ENCODE results near the gene NARF.

NARF gene

GRCh38 chr17:82479602-82480001, 21.1 kb downstream of the NARF start:
- DNase-seq = no peak

GRCh38 chr17:82480318-82480717, 21.8 kb downstream of the NARF start:
- DNase-seq = no peak

- DNase-seq = no peak
These were observed 24.7 kb downstream of the NARF start for GRCh38 chr17:82483204-82483660.

GRCh38 chr17:82483836-82484235, 25.3 kb downstream of the NARF start:
- DNase-seq = no peak

- no peak for DNase-seq
These were observed 27.9 kb downstream of the NARF start for GRCh38 chr17:82486231-82487094.

- no peak for DNase-seq
These were observed 29.4 kb downstream of the NARF start for GRCh38 chr17:82487910-82488309.

GRCh38 chr17:82489117-82489516, 30.6 kb downstream of the NARF start:
- DNase-seq = no peak

- DNase-seq = no peak
These were observed 31.4 kb downstream of the NARF start for GRCh38 chr17:82489851-82490511.

- no peak for DNase-seq
These were observed 32.1 kb downstream of the NARF start for GRCh38 chr17:82490512-82491195.

- DNase-seq = no peak
These were observed 32.6 kb downstream of the NARF start for GRCh38 chr17:82491196-82491530.

GRCh38 chr17:82491533-82491932, 33.0 kb downstream of the NARF start:
- no peak for DNase-seq

GRCh38 chr17:82492643-82493225, 34.2 kb downstream of the NARF start:
- no peak for DNase-seq

- no peak for DNase-seq
These were observed 34.8 kb downstream of the NARF start for GRCh38 chr17:82493226-82493781.

- peak; percentile 83 for DNase-seq
These were observed 35.9 kb downstream of the NARF start for GRCh38 chr17:82494236-82495055.

- DNase-seq = no peak
These were observed 37.4 kb downstream of the NARF start for GRCh38 chr17:82495844-82496528.

- peak; percentile 89 for DNase-seq
These were observed 38.2 kb downstream of the NARF start for GRCh38 chr17:82496529-82497434.

- DNase-seq = peak; percentile 38
These were observed 39.2 kb downstream of the NARF start for GRCh38 chr17:82497483-82498405.

GRCh38 chr17:82502207-82502606, 43.7 kb downstream of the NARF start:
- no peak for DNase-seq

- no peak for DNase-seq
These were observed 44.7 kb downstream of the NARF start for GRCh38 chr17:82503094-82503727.

Measured in stimulated activated CD4-positive, alpha-beta T cell treated with anti-CD3 and anti-CD28 coated beads, Interleukin-12 subunit alpha, Interleukin-12 subunit beta, amount 100 ng/mL, for 4 hours (primary cell).